PFSK-1 (cell line): ENCODE results near the gene GTF2H4.

Experiments
- FOXP2 ChIP-seq: optimal IDR thresholded peaks from 2 replicates; pipeline ENCODE3; 2011; ENCODE audit warnings: borderline replicate concordance, control low read depth, inconsistent platforms; ENCODE audit not compliant: insufficient read depth; ENCODE audit errors: extremely low read length, extremely low read depth
- POLR2AphosphoS5 ChIP-seq: IDR thresholded peaks from 2 replicates; pipeline ENCODE4 v1.6.1; 2012; ENCODE audit warnings: low read depth, mild to moderate bottlenecking, control low read depth, low read length, moderate library complexity
- REST ChIP-seq, 2 experiments: IDR thresholded peaks; 2 replicates each; pipeline versions ENCODE4 v1.6.1 to v1.8.0; 2011 to 2012; ENCODE audit warnings: low read depth in 2 of 2, low read length in 2 of 2, control low read depth in 1 of 2, inconsistent platforms in 1 of 2, mild to moderate bottlenecking in 1 of 2, moderate library complexity in 1 of 2; ENCODE audit not compliant: insufficient read depth in 1 of 2
- SIN3A ChIP-seq: IDR thresholded peaks from 2 replicates; pipeline ENCODE4 v1.6.1; 2012; ENCODE audit warnings: mild to moderate bottlenecking, low read length, moderate library complexity, borderline replicate concordance; ENCODE audit not compliant: insufficient read depth
- TAF1 ChIP-seq: IDR thresholded peaks from 2 replicates; pipeline ENCODE4 v1.6.1; 2012; ENCODE audit warnings: low read length, control low read depth, borderline replicate concordance; ENCODE audit not compliant: insufficient read depth

The GTF2H4 gene

GRCh38 chr6:30901436-30901835 is 6.6 kb upstream of the GTF2H4 start:
- TF ChIP-seq REST (IDR thresholded peaks at IDR 0.05; ENCODE audit: insufficient read depth in 1 of 2, low read depth in 2 of 2, low read length in 2 of 2), result no peak
- TF ChIP-seq FOXP2, result no peak

DNA sequence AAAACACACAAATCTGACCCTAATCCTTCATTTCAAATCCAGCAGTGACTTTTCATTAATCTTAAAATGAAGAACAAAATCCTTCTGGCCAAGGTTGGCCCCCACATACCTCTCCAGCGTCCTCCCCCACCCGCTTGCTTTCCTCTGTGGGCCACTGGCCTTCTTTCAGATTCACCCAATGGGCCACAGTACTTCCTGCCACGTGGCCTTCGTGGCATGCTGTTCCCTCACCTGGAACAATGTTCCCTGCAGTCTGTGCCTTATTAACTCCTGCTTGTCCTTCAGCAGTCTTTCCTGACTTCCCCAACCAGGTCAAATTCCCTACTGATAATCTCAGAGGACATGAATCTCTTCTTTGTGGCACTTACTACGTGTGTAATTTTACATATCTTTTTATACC is 5.3 kb upstream of the GTF2H4 start:
- TF ChIP-seq TAF1, result no peak
- no peak for TF ChIP-seq REST (IDR thresholded peaks at IDR 0.05; ENCODE audit: insufficient read depth in 1 of 2, low read depth in 2 of 2, low read length in 2 of 2)
- TF ChIP-seq POLR2AphosphoS5, result no peak
- TF ChIP-seq FOXP2, result no peak
- TF ChIP-seq SIN3A, result no peak

DNA sequence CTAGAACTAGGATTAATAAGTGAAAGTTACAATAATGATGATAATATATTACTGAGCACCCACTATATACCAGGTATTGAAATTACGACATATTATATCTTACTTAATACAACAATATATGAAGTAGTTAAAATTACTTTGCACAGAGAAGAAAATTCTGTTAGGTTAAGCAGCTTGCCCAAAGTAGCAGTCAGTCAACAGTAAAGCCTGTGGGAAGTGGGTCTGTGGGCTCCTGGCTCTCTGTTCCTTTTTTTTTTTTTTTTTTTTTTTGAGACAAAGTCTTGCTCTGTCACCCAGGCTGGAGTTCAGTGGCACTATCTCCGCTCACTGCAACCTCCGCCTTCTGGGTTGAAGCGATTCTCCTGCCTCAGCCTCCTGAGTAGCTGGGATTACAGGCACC is 4.8 kb upstream of the GTF2H4 start:
- no peak for TF ChIP-seq SIN3A
- TF ChIP-seq TAF1, result no peak
- no peak for TF ChIP-seq REST (IDR thresholded peaks at IDR 0.05; ENCODE audit: insufficient read depth in 1 of 2, low read depth in 2 of 2, low read length in 2 of 2)
- no peak for TF ChIP-seq FOXP2
- no peak for TF ChIP-seq POLR2AphosphoS5

GRCh38 chr6:30908700-30909099 is 693 bp downstream of the GTF2H4 start:
- TF ChIP-seq FOXP2, result no peak
- TF ChIP-seq SIN3A, result no peak
- TF ChIP-seq TAF1, result no peak
- no peak for TF ChIP-seq REST (IDR thresholded peaks at IDR 0.05; ENCODE audit: insufficient read depth in 1 of 2, low read depth in 2 of 2, low read length in 2 of 2)
- TF ChIP-seq POLR2AphosphoS5, result no peak
